Measurements from ENCODE around the gene INCA1. TPM values are rescaled to one million over a fixed set of nuclear protein-coding genes. Genes with fewer than 3 reads are reported as not detected.

The INCA1 gene
- under 0.01 and 0.21 TPM in 2 replicates for total RNA-seq

GRCh38 chr17:4997302-4998026 is at the start of gene INCA1, which contains the start of gene KIF1C:
INCA1 (minus strand) TSS chr17:4997522; CDS start chr17:4994437, 3,085 bp downstream.
KIF1C (plus strand) TSS chr17:4997950; CDS start chr17:5000247, 2,297 bp downstream.

GRCh38 chr17:5035315-5035714 is 38.0 kb upstream of the INCA1 start, which contains the start of gene SLC52A1:
SLC52A1 (minus strand) TSS chr17:5035426; CDS start chr17:5034606, 820 bp downstream.

GRCh38 chr17:4986951-4987766 is 10.2 kb downstream of the INCA1 start, which contains the start of gene CAMTA2:
CAMTA2 (minus strand) TSS chr17:4987675; CDS start chr17:4986222, 1,453 bp downstream.

GRCh38 chr17:4967539-4968485 is 29.5 kb downstream of the INCA1 start, which contains the start of gene SPAG7:
SPAG7 (minus strand) TSS chr17:4967817; CDS start chr17:4967804, 13 bp downstream.

GRCh38 chr17:4950746-4951204 is 46.5 kb downstream of the INCA1 start, which contains the start of gene ENO3:
ENO3 (plus strand) TSS chr17:4951119; CDS start chr17:4951830, 711 bp downstream.

GRCh38 chr17:4948166-4948930 is 49.0 kb downstream of the INCA1 start, which contains the start of gene PFN1:
PFN1 (minus strand) TSS chr17:4948530; CDS start chr17:4948394, 136 bp downstream.

GRCh38 chr17:4939796-4940554 is 57.3 kb downstream of the INCA1 start, which contains the start of the genes RNF167 and SLC25A11:
RNF167 (plus strand) TSS chr17:4940268; CDS start chr17:4940910, 642 bp downstream.
SLC25A11 (minus strand) TSS chr17:4940046; CDS start chr17:4939910, 136 bp downstream.

Other genes with a start within 250 kb of the INCA1 start
- gene TM4SF5, start 225.6 kb downstream of the INCA1 start, total RNA-seq = not detected in 2 replicates
- gene VMO1, start 211.2 kb downstream of the INCA1 start, total RNA-seq = 0.68 and 1.00 TPM in 2 replicates
- not detected in 2 replicates for gene GLTPD2, start 208.6 kb downstream of the INCA1 start, total RNA-seq
- gene PSMB6, start 201.4 kb downstream of the INCA1 start, total RNA-seq = 83.6 and 122 TPM in 2 replicates
- gene PLD2, start 190.4 kb downstream of the INCA1 start, total RNA-seq = 29.0 and 38.2 TPM in 2 replicates
- gene MINK1, start 164.2 kb downstream of the INCA1 start, total RNA-seq = 76.9 and 223 TPM in 2 replicates
- 3.1 and 4.4 TPM in 2 replicates for gene C17orf107, start 98.0 kb downstream of the INCA1 start, total RNA-seq
- 0.21 TPM in 1 of 2 replicates, not detected in the other for gene CHRNE, start 94.4 kb downstream of the INCA1 start, total RNA-seq
- not detected in 2 replicates for gene GP1BA, start 65.2 kb downstream of the INCA1 start, total RNA-seq
- gene SLC25A11, start 57.5 kb downstream of the INCA1 start, total RNA-seq = 49.2 and 54.0 TPM in 2 replicates
- gene RNF167, start 57.3 kb downstream of the INCA1 start, total RNA-seq = 23.9 and 35.8 TPM in 2 replicates
- gene PFN1, start 49.0 kb downstream of the INCA1 start, total RNA-seq = 416 and 612 TPM in 2 replicates
- gene ENO3, start 46.4 kb downstream of the INCA1 start, total RNA-seq = 1.4 and 1.9 TPM in 2 replicates
- 42.6 and 48.9 TPM in 2 replicates for gene SPAG7, start 29.7 kb downstream of the INCA1 start, total RNA-seq
- gene CAMTA2, start 9.8 kb downstream of the INCA1 start, total RNA-seq = 7.9 and 15.8 TPM in 2 replicates
- gene KIF1C, start 428 bp upstream of the INCA1 start, total RNA-seq = 102 and 188 TPM in 2 replicates
- gene SLC52A1, start 37.9 kb upstream of the INCA1 start, total RNA-seq = 0.50 and 0.68 TPM in 2 replicates
- 1.0 and 1.6 TPM in 2 replicates for gene ZFP3, start 80.9 kb upstream of the INCA1 start, total RNA-seq
- 7.5 and 13.3 TPM in 2 replicates for gene ZNF232, start 114.4 kb upstream of the INCA1 start, total RNA-seq
- not detected in 2 replicates for gene USP6, start 118.5 kb upstream of the INCA1 start, total RNA-seq
- 2.4 and 5.8 TPM in 2 replicates for gene ZNF594, start 194.3 kb upstream of the INCA1 start, total RNA-seq
- not detected in 2 replicates for gene SCIMP, start 237.3 kb upstream of the INCA1 start, total RNA-seq

All from nasal cavity respiratory epithelium epithelial cell of viscerocranial mucosa (primary cell).